CD4-positive, alpha-beta T cell treated with Interleukin-21 for 1 hour (primary cell): Measurements from ENCODE around the gene FBLN1.
"Not testable (repeated sequence)": the region's sequence is repeated elsewhere in the genome, so short reads cannot be mapped to it uniquely, and the experiment has no call there.

Source experiments
- DNase-seq: peaks from one replicate; pipeline ENCODE4 v3.0.0-alpha.2; 2020

FBLN1 gene

DNA sequence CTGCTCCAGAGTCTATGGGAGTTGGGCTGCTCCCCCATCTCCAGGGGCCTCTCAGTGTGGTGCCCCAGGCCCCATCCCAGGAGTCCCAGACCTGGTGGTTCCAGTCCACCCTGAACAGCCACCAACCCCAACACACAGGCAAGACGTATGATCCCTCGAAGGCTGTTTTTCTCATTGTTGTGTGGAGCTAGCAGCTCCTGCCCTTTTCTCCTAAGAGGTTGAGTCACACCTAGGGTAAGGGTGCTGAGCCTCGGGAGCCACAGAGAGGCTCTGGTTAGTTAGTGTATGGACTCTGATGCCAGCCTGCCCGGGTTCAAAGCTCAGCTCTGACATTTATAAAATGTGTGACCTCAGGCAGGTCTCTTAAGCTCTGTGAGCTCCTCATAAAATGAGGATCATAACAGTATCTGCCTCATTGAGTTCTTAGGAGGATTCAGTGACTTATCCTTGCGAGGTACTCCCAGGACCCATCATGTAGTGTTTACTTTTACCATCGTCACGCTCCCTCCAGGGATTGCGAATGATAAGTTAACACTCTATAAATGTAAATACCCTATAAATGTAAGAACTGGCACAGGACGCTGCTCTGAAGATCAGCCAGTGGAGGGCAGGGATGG is 47.2 kb downstream of the FBLN1 start:
- DNase-seq: no peak

DNA sequence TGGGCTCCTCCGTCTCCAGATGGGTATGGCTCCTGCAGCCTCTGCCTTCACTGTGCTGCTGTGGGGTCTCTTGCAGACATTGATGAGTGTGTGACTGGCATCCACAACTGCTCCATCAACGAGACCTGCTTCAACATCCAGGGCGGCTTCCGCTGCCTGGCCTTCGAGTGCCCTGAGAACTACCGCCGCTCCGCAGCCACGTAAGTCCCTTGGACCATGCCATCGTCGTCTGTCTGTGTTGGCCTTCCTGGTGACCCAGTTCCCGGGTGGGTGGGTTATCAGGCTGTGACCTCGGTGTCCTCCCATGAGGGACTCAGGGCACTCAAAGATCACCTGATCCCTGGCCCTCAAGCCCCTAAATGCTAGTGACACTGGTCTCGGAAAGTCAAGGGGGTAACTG is 47.7 kb downstream of the FBLN1 start:
- DNase-seq: no peak

DNA sequence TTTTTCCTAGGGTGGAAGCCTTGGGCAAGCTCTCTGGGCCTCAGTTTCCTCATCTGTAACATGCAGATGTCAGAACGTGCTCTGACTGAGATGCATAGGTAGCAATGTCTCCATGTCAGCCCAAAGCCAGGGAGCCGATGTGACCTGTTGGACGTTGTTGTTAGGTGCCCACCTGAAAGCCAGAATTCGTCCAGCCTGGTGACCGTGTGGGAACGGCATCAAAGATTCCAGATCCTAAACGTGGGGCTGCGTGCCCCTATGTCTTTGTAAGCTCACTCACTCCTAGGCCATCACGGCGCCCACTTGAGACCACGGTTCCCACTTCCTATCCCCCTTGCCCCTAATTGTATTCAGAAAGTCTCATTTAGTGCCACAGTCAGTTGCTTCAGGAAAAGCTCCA is 48.2 kb downstream of the FBLN1 start:
- no peak for DNase-seq

DNA sequence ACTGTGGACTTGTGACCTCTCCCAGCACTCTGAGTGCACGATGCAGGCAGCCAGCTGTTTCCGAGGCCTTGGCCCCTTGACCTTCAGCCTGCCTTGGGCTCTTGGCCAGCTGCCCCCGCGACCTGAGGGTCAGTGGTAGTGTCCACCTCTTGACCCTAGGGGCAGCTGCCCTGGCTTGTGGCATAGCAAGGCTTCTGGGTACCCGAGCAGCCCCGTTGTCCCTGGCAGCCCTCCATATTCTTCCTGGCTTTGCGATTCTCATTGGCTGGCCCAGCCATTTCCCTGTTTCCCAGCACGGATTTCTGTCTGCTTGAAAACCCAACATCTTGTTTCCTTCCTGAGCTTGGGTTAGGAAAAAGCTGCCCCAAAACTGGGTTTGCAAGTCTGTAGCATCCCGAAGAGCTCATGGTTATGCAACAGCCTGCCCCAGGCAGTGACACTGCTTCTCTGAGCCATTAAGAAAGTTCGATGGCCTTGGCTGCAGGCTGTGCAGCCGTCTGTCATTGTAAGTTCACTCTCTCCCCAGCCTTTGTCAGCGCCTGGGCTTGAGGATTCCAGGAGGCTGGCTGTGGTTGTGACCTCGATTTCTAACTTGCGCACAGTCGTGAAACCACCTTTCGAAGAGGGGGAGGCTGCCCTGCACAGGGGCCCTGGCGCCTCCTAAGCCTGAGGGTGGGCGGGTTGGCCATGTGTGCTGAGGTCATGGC is 48.8 kb downstream of the FBLN1 start:
- DNase-seq: no peak

DNA sequence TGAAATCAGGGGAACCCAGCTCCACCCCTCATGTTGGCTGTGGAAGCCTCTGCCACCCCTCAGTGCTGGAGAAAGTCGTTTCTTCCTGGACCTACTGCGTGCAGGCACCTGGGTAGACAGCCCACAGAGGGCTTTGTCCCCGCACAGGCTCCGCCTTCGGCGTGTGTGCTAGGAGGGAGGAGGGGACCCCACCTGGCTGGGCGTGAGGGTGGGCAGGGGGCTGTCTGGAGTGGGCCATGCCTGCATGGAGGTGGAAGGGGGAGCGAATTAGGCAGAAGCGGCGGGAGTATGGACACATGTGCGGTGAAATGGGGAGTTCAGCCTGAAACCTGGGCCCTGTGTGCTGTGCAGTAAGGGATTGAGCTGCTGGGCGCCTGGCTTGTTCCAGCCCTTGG is 49.3 kb downstream of the FBLN1 start:
- DNase-seq: no peak

DNA sequence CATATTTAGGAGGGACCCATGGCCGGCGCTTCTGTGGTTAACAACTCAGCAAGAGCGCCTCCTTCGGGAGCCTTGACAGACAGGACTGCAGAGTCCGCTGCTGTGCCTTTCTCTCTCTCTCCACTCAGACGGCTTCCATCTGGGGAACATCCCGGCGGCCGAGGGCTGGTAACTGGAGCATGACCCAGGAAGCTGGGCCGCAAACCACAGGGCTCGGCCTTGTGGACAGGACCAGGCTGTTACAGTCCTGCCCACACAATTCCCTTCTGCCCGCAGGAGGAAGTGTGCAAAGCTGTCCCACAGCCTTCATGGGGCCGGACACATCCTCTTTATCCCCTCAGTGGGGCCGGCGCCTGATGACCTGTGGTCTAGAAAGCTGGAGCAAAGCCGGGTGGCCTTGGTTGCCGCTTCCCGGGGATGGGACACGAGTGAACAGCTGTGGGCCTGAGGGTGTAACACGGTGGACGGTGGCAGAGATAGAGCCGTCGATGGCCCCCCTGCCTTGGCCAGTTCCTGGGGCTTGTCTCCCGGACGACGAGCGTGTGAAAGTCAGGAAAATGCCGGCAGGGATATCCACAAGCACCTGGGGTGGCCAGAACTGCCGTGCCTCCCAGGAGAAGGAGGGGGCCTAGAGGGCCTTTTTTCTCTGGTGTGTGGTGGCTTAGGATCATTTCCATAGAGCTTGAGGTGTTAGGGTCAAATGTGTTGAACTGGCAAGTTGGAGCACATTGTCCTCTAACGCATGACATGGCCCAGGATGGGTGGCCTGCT is 50.1 kb downstream of the FBLN1 start:
- DNase-seq: no peak

DNA sequence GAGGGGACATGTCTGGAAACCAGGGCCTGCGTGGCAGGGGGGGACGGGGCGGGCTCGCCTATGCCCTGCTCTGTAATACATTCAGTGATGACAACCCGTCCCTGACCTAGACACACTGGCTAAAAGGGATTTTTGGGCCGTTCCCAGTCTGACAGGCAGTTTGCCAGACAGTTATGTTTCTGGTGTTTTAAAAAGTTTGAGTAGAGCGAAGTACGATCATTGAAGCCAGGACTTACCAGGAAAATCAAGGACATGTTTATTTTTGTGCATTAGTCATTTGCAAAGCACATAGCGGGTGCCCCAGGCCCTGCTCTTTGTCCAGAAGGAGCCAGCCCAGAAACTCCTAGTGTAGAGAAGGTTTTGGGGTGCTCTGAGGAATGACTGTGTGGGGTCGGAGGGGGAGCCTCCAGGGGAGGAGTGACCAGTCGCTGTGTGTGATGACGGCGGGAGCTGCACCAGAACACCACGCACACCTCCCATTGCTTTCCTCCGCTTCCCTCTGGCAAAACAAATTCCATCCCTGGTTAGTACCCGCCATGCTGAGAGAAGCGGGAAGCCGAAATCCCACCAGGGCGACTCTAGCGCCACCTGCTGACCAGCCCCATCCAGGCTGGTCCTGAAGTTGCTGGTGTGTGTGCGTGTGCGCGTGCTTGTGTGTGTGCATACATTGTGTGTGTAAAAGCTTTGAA is 50.8 kb downstream of the FBLN1 start:
- peak; percentile 33 for DNase-seq

DNA sequence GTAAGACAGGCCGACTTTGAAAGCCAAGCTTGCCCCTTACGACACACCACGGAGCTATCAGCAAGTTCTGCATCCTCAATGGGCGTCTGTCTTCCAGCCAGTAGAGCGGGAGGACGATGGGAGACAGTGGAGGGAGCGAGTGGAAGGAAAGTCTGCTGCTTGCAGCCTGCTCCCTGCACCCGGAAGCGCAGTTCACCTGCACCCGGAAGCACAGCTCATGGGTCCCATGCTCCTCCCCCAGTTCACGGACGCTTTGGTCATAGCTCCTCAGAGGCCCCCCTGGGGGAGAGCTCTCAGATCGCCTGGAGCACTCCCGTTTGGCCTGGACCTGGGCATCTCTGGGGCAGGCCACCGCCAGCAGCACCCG is 51.3 kb downstream of the FBLN1 start:
- DNase-seq: no peak

DNA sequence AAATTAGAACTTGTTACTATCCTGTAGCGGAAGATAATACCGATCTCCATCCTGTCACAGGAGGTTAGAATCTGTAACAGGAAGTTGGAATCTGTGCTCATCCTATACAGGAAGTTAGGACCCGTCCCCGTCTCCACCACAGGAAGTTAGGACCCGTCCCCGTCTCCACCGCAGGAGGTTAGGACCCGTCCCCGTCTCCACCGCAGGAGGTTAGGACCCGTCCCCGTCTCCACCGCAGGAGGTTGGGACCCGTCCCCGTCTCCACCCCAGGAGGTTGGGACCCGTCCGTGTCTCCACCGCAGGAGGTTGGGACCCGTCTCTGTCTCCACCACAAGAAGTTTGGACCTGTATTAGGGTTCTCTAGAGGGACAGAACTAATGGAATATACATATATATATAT is 52.2 kb downstream of the FBLN1 start:
- DNase-seq: no peak

DNA sequence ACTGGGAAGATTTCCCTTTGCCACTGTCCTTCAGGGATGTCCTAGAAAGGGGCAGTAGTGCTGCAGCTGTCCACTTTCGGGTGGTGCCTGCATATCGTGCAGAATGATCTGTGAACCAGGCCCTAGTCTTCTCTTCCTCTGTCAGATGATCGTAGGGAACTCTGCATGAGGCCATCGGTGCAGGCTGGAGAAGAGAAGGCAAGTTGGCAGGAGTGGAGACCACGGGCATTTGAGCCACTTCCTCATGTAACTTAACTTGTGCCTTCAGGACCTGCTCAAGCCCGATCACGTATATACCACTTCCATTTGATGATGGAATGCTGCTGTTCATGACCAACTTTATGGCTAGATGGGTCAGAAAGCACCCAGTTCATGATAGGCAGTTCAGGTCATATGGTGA is 55.2 kb downstream of the FBLN1 start:
- not testable (repeated sequence) for DNase-seq

DNA sequence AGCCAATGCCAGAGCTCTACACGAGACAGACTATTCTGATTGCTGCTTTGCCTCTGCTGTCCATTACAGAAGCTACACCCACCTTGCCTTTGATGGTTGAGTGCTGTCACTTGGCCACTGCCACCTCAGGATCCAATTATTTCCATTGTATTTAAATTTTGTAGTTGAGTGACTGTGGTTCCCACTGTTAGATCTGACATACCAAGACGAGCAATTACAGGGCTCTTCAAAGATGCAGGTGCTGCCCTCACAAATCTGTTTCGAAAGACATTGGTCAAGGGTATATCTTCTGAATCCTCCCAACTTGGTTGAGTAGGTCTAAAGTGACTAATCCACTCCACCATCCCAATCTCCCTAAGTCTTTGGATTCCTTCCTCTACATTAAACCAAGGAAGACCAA is 57.4 kb downstream of the FBLN1 start:
- DNase-seq: not testable (repeated sequence)

DNA sequence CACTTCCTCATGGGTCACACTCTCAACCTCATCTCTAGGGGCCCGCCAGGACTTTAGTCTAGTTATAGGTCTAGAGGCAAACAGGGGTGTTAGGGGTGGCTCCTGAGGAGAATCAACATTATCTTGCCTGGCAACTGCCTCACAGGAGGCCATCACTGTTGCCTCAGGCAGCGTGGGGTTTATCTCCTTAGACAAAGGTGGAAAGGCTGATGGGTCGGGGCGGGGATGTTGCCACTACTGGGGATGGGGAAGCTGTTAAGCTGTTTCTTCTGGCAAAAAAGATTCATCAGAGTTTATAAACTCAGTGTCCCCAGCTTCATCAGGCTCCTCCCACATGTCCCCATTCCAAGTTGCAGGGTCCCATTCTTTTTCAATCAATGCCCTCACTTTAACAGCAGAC is 58.1 kb downstream of the FBLN1 start:
- not testable (repeated sequence) for DNase-seq

DNA sequence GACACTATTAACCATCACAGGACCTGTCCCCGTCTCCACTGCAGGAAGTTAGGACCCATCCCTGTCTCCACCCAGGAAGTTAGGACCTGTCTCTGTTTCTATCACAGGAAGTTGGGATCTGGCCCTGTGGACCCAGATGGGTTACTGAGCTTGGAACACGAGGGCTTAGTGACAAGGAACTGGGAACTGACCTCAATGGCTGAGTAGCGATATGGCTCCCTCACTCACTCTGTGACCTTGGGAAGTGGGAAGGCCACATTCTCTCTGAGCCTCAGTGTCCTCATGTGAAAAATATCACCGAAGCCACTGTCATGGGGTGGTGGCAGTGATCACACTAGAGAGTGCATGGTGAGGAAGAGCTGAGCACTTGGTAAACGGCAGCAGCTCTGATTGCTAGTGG is 59.4 kb downstream of the FBLN1 start:
- DNase-seq: no peak

DNA sequence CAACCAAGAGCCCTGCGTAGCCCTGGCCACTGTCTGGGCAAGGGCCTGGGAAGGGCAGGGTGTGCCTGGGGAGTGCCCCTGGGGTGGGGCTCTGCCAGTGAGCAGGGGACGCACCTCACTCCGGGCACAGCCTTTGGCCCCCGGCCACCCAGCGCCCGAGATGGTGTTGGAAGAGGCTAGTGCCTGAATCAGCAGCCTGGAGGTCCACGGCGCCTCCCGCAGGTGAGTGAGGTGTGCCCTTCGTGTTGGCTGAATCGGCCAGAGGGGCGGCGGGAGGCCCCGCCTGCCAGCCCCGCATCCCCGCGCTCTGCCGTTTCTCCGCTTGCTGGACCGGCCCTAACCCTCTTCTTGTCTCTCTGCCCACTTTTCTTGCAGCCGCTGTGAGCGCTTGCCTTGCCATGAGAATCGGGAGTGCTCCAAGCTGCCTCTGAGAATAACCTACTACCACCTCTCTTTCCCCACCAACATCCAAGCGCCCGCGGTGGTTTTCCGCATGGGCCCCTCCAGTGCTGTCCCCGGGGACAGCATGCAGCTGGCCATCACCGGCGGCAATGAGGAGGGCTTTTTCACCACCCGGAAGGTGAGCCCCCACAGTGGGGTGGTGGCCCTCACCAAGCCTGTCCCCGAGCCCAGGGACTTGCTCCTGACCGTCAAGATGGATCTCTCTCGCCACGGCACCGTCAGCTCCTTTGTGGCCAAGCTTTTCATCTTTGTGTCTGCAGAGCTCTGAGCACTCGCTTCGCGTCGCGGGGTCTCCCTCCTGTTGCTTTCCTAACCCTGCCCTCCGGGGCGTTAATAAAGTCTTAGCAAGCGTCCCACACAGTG is 60.1 kb downstream of the FBLN1 start:
- DNase-seq: no peak

DNA sequence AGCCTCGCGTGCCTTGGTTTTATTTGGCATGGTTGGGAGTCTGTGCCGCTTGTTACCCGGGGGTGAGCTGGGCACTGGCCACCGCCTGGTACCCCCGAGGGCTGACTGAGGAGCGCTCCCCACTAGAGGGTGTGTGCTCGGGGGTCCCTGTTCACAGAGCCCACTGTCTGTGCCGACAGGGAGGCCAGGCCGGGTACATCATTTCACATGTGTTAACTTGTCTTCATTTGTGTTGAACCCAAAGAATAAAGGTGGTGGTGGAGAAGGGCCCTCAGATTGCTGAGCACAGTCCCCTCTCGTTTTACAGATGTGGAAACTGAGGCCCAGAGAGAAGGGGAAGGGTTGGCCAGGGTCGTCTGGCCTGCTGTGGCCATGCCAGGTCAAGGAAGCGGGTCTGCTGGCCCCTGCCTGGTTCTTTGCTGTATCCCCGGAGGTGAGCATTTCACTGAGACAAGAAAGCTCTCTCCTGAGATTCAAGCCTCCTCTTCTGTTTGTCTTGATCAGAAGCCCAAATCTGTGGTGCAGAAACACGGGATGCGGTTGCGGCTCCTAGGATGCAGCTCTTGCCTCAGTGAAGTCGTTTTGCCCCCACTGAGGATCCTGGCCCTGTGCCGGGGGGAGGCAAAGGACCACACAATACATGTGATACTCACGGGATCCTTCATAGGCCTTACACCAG is 60.8 kb downstream of the FBLN1 start:
- DNase-seq: no peak

DNA sequence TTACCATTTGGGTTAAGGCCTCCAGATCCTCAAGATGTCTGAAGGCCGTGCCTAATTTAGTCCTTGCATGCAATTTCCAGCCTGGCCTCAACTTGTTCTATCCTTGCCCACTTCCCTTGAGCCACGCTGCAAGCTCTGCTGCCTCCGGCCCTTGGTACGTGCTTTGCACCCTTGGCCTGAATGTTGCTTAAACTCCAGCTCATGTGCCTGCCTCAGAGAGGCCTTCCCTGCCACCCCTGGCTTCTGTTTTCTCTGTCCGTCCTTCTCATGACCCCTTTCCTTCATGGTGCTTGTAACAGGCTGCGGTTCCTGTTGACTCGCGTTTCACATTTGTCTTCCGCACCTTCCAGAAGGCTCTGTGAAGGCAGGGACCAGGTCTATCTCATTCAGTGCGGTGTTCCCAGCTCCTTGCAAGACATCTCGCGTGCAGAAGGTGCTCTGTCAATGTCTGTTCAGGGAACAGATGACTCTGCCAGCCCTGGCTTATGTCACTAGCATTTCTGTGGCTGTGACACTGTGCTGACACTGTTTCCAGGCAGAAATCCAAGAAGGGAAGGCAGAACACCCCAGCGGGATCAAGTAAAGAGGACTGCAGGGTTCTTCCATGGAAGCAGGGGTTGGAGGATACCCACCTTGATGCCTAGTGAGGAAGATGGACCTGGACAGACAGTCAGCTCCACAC is 61.8 kb downstream of the FBLN1 start:
- DNase-seq: no peak

DNA sequence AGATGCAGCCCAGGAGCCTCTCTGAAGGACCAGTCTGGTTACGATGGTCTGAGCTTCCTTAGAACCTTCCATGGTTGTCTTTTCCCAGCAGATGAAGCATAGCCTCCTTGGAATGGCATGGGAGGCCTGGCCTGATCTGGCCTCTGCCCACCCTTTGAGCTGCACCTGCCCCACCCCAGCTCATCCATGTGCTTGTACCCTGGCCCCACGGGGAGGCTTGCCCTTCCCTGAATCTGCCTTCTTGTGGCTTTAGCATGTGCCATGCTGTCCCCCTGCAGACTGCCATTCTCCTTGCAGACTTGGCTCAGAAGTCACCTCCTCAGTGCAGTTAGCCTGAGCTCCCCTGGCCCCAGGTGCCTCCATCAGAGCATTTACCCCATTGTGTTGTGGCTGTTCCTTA is 62.5 kb downstream of the FBLN1 start:
- no peak for DNase-seq

DNA sequence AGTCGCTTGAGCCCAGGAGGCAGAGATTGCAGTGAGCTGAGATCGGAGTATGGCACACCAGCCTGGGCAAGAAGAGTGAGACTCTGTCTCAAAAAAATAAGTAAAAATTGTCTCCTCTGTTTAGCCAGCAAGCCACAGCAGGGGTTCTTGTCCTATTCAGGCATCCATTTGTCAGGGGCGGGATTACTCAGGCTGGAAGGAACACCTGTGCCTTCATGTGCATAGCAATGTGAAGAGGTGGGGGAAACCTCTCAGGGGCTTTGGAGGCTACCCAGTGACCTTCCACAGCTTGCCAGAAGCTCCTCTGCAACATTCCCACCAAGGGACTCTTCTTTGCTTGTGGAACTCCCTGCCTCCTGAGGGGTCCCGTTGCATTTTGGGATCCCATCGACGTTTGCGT is 63.3 kb downstream of the FBLN1 start:
- DNase-seq: no peak

DNA sequence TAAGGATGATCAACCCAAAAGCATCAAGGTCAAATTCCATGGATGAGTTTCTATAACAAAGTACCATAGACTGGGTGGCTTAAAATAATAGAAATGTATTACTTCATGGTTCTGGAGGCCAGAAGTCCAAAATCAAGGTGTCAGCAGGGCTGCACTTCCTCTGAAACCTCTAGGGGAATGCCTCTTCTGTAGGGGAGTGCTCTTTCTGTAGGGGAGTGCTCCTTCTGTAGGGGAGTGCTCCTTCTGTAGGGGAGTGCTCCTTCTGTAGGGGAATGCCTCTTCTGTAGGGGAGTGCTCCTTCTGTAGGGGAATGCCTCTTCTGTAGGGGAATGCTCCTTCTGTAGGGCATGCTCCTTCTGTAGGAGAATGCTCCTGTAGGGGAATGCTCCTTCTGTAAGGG is 65.5 kb downstream of the FBLN1 start:
- no peak for DNase-seq

DNA sequence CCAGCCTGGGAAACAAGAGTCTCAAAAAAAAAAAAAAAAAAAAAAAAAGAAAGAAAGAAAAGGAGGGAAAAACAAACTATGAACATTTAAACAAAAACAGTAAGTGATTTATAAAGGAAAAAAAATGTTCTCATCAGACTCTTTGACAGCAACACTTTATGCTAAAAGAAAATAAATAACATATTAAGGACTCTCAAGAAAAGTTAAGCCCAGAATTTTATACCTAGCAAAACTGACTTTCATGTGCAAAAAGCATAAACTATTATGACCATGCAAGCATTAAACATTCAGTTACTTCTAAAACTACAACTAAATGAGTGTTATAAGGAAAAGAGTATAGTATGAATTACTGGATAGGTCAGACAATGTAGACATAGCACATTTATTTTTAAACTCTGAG is 68.4 kb downstream of the FBLN1 start:
- no peak for DNase-seq

DNA sequence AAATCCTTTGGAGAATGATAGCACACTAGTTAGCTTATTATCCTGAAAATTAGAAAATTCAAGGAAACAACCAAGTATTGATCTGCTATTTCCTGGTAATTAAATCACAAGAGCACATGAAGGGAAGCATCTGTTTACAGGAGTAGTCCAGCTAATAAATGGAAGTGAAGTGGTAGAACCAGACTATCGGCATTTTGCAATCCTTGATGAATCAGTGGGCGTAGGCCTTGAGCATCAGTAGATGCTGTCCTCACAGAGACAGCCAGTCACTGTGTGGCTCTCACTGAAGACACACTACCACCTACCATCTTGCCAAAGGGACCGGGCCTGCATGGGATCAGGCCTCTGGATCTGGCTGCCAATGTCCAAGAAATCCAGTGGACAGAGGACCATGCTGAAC is 69.8 kb downstream of the FBLN1 start:
- DNase-seq: no peak
